Cerebellar nuclear complex (tissue), 1 donor: ENCODE results near the gene SUB1.
"Not testable (repeated sequence)": the region's sequence is repeated elsewhere in the genome, so short reads cannot be mapped to it uniquely, and the experiment has no call there.

Experiments
- DNase-seq, 2 experiments: peaks; one replicate each; lab custom pipeline; 2025; lab: John Stamatoyannopoulos, UW

The SUB1 gene

GRCh38 chr5:32585446-32586275 is at the start of gene SUB1:
Gene SUB1 (plus strand): TSS chr5:32585557. CDS start chr5:32588513, 2,956 bp downstream.
- peak; percentile 45 to 52 for DNase-seq

GRCh38 chr5:32536246-32536645 is 49.1 kb upstream of the SUB1 start:
- DNase-seq, result no peak

DNA sequence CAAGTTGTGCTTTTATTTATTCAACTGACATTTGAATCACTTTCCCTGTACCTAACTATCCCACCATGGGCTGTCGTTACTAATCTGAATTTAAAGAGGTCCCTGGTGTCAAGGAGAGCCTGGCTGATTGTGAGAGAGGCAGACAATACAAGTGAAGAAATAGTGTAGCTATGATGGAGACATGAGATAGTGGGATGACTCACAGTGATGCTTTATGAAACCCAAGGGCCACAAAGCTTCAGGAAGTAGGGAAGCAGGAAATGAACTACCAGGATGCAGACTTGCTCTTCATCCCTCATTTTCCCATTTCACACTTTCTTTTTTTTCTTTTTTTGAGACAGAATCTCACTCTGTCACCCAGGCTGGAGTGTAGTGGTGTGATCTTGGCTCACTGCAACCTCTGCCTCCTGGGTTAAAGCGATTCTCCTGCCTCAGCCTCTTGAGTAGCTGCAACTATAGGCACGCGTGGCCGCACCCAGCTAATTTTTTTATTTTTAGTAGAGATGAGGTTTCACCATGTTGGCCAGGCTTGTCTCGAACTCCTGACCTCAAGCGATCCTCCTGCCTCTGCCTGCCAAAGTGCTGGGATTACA is 47.8 kb upstream of the SUB1 start:
- not testable (repeated sequence) for DNase-seq

- no peak for DNase-seq
Observed at GRCh38 chr5:32538031-32538547, 47.3 kb upstream of the SUB1 start.

- DNase-seq, result no peak
Observed at GRCh38 chr5:32539981-32540845, 45.1 kb upstream of the SUB1 start.

DNA sequence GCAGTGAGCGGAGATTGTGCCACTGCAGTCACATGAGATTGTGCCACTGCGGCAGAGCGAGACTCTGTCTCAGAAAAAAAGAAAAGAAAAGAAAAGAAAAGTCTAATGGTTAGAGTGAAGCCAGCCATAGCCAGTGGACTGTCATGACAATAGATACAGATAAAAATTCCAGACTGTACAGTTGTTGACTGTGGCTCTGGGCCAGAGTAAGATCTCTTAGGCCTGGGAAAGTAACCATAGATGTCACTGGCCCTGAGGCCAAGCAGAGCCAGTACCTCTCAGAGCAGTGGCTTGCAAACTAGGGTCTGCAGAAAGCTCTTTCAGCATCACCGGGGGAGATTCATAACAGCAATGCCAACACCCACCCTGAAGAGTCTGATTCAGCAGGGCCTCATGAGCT is 44.1 kb upstream of the SUB1 start:
- DNase-seq, result no peak

- DNase-seq, result no peak
Observed at GRCh38 chr5:32542216-32543059, 42.9 kb upstream of the SUB1 start.

GRCh38 chr5:32543291-32543690 is 42.1 kb upstream of the SUB1 start:
- DNase-seq, result no peak

DNA sequence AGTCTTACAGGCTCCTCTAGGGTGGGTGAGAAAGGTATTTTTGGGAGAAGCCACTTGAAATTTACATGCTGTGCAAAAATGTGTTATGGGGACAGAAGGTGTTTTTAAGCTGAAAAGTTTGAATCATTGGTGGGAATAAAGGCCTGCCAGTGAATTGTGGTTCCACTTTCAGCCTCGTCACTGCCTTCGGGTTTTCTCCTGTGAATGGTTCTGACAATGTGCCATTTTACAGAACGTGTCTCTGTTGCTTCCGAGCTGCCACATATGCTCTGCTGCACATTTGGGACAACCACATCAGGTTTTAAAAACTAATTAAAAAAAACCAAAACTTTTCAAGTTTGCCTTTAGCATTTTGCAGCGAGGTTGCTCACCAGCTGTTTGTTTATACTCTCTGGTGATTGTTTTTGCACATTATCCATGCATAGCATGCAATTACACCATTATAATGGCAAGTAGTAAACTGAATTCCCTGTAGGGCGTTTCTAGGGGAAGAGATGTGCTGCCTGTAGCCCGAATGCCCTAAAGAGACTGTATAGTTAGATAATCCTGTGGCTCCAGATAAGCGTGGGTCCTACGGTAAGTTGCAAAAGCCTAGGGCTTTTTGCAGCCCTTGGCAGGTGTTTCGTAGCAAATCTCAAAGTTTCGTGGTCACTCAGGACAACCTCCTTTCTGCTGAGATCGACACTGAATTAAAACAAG is 40.1 kb upstream of the SUB1 start:
- no peak for DNase-seq

- DNase-seq, result no peak
Observed at GRCh38 chr5:32551194-32551593, 34.2 kb upstream of the SUB1 start.

DNA sequence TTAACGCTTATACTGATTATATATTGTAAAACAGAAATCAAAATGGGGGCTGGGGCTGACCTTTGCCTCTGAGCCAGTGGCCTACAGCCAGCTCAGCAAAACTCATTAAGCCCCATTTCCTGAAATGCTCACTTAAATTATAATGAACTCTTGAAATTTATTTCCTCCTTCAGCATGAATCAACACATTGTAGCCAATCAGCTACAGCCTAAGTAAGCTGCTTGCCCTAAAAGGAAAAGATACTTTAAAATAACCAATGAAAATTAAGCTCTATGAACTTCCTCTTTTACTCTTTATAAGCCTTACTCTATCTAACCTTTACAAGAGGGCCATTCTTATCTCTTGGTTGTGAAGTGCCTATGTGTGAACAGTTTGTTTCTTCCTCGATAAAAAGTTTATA is 33.5 kb upstream of the SUB1 start:
- DNase-seq, result no peak

GRCh38 chr5:32552491-32552890 is 32.9 kb upstream of the SUB1 start:
- not testable (repeated sequence) for DNase-seq

DNA sequence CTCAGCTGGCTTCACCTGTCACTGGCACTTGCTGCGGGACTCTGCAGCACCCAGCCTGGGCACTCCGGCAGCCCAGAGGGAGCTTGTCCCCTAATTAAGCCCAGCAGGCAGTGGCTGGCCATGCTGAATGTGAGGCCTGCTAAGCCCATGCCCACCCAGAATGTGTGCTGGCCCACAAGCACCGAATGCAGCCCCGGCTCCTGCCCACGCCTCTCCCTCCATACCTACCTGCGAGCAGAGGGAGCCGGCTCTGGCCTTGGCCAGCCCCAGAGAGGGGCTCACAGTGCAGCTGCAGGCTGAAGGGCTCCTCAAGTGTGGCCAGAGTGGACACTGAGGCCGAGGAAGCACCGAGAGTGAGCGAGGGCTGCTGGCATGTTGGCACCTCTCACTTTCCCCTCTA is 32.4 kb upstream of the SUB1 start:
- DNase-seq, result no peak

DNA sequence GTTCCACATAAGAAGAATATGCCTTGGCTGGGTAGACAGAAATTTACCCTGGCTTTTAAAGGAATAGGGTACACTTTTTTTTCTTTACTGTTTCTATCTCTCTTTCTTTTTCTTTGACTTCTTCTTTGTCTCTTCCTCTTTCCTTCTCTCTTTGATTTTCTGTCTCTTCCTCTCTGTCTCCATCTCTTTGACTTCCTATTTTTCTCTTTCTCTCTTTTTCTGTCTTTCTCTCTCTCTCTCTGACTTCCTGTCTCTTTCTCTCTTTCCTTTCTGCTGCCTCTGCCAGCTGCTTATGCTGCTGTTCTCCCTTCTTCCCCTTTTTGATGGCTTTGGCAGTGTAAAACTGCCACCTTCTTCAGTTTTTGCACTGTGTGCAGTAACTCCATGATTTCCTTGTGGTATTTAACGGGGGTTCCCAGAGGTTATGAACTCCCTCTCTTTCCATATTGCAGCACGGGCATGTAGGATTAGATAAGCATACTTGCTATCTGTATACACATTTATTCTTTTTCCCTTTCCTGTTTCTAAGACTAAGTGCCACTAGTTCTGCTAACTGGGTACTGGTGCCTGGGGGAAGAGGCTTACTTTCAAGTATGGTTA is 31.1 kb upstream of the SUB1 start:
- DNase-seq, result not testable (repeated sequence)

- not testable (repeated sequence) for DNase-seq
Observed at GRCh38 chr5:32556543-32556942, 28.8 kb upstream of the SUB1 start.

DNA sequence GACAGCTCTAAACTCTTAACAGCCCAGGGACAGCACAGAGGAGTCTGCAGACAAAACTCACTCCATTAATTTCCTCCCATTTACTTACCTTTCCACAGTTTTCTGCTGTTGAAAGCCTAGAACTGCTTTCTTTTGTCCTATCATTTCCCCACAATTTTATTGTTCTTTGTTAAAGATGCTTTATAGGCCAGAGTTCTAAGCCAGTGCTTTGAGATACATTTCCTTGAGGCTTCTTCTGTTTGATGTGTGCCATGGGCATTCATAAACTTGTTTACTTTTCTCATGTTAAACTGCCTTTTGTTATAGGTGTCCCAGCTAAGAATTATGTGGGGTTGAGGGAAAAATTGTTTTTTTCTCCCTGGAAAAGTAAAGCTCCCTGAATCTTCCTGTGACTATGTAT is 25.9 kb upstream of the SUB1 start:
- no peak for DNase-seq

DNA sequence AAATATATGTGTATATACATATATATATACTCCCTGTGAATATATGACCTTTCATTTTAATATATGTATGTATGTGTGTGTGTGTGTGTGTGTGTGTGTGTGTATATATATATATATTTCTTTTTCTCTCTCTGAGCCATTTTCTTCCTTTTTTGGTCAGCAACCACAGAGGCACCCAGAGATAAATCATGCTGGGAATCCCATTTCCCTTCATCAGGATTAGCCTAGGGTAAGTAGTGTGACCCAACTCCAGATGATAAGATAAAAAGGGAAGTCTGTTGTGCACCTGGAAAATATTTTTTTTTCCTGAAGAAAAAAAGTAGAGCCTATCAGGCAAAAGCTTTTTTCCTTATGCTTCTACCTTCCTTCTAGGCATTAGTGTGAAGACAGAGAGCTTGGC is 25.4 kb upstream of the SUB1 start:
- DNase-seq, result no peak

DNA sequence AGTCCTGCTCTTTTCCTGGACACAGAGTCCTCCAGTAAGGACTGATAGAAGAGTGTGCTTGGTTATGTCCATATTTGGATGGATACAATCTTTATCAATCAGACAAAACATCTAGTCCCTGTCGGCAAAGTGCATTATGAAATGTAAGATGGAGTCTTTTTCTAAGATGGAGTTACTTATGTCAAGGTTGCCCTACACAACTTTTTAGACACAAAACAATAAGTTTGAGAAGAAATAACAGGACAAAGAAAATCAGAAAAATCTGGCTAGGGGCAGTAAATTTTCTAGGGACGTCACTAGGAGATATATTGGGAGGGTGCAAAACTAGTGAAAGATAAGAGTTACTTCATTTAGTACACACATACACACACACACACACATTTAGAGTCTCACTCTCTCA is 23.3 kb upstream of the SUB1 start:
- no peak for DNase-seq

- no peak for DNase-seq
Observed at GRCh38 chr5:32562843-32563242, 22.5 kb upstream of the SUB1 start.

GRCh38 chr5:32563614-32564013 is 21.7 kb upstream of the SUB1 start:
- DNase-seq, result no peak
